GM21717 (cell line): ENCODE data around the gene INPP5J.
"Not testable (repeated sequence)": the region's sequence is repeated elsewhere in the genome, so short reads cannot be mapped to it uniquely, and the experiment has no call there.

Experiments used
- ATAC-seq: cut with Tn5 transposase; IDR thresholded peaks from one replicate; pipeline ENCODE4 v1.9.1; 2021; ENCODE audit warnings: mild to moderate bottlenecking, moderate library complexity; ENCODE audit not compliant: unreplicated experiment

Gene INPP5J

DNA sequence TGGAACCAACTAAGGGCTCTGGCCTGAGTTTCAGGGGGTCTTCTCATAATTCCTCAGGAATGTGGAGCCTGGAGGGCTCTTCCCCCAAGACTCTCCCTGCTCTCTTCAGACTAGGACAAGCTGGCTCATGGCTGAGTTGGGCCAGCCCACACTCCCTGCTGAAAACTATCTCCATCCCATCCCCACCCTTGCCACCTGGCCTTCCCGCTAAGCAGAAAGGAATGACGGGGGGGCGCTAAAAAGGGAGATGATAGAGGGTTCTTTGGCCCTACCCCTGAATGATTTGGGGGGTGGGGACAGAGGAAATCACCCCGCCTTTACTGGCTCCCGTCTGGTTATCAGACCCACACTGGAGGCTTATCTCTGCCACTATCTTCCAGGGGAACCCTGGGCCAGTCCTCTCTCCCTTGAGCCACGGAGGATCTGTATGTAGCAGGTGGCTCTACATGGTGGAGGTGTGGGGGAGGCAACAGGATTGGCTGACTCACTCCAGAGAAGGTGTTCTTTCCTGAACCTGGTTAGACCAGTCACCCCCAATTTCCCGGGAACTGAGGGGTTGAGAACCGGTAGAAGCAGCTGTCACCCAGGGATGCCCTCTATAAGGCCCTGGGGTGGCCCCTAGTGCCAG is 35.9 kb upstream of the INPP5J start:
- ATAC-seq, result no peak

DNA sequence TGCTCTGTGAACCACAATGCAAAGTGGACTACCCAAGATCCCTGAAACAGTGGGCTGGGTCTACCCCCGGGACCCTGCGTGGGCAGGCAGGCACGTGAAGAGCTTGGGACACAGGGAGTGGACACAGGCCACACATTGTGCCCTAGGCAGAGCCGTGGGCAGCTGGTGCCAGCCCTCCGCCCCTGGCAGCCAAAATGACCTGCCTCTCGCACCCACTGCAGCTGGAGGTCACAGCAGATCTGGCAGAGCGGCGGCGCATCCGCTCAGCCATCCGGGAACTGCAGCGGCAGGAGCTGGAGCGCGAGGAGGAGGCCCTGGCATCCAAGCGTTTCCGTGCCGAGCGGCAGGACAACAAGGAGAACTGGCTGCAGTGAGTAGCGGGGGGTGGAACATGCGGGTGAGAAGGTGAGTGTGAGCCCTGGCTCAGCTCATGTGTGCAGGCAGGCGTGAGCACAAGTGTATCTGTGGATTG is 35.0 kb upstream of the INPP5J start:
- no peak for ATAC-seq

DNA sequence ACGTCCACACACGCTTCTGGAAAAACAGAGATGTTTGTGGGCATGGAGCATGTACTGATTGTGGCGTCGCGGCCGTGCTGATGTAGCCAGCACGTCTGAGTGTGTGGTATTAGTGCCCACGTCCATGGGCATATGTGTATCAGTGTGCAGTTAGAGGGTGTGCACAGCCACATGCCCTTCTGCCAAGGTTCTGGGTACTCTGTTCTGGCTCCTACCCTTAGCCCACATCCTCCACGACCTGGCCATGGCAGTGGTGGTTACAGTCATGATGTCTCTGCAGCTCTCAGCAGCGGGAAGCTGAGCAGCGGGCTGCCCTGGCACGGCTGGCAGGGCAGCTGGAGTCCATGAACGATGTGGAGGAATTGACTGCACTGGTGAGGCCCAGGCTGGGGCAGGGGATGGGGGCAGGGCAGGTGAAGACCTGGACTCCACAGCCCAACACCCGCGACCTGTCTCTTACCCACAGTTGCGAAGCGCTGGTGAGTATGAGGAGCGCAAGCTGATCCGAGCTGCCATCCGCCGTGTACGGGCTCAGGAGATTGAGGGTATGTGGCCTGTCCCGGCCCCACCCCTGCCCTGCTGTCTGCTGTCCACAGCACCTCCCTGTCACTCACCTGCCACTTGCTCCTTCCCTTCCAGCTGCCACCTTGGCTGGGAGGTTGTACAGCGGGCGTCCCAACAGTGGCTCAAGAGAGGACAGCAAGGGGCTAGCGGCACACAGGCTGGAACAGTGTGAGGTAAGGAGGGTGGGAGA is 34.4 kb upstream of the INPP5J start:
- ATAC-seq, result no peak

DNA sequence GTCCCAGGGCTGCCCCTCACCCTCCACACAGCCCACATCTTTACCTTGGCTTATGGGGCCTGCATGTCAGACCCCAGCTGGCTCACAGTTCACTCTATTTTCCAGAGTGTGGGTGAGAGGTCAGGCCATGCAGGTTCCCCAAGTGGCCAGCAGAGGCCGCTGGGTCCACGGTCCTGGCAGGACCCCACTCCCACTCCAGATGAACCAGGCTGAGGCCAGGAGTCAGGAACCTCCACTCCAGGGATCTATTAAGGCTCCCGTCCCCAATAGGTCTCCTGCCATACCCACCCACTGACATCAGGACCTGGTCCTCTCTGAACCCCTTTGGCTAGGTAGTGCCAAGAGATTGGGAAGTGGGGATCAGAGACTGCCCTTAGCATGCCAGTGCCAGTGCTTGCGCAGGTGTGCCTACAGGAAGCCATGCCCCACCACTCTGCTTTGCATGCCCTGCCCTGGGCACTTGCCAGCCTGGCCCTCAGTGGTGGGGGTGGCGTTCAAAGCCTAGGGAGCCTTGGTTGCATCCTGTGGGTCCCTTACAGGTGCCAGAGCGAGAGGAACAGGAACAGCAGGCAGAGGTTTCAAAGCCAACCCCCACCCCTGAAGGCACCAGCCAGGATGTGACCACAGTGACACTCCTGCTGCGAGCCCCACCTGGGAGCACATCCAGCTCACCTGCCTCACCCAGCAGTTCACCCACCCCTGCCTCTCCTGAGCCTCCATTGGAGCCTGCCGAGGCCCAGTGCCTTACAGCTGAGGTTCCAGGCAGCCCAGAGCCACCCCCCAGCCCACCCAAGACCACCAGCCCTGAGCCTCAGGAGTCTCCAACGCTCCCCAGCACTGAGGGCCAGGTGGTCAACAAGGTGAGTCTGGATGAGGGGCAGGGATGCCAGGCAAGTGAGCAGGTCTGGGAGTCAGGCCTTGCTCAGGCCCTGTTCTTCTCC is 33.3 kb upstream of the INPP5J start:
- ATAC-seq, result no peak

DNA sequence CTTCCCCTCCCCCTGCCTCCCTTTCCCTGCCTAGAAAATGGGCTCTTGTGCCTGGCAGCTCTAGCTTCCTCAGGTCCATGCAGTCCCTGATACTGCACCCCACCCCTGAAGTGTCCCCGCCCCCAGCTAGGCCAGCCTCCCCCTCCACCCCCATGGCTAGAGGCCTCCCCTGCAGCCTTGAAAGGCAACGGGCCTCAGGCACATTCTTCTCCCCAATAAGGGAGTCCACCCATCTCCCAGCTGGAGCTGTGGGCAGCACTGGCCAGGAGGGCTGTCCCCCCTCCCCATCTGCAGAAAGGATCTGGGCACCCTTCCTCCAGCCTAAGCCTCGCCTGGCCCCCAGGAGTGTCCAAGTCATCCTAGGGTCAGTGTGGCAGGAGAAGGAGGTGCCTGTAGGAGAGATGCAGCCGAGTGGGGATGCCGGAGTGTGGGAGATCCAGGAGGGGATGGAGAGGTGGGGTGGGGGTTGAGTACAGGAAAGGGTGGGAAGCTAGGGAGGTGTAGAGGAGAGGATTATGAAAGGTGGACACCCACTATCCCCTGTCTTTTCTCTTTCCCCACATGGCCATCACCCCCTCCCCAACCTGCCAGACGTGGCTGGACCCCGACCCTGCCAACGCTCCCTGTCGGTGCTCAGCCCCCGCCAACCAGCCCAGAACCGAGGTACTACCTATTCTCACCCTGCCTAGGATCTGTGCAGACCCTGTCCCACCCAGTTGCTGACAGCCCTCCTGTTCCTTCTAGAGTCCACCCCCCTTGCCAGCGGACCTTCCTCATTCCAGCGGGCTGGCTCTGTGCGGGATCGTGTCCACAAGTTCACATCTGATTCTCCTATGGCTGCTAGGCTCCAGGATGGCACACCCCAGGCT is 32.3 kb upstream of the INPP5J start:
- ATAC-seq, result no peak

DNA sequence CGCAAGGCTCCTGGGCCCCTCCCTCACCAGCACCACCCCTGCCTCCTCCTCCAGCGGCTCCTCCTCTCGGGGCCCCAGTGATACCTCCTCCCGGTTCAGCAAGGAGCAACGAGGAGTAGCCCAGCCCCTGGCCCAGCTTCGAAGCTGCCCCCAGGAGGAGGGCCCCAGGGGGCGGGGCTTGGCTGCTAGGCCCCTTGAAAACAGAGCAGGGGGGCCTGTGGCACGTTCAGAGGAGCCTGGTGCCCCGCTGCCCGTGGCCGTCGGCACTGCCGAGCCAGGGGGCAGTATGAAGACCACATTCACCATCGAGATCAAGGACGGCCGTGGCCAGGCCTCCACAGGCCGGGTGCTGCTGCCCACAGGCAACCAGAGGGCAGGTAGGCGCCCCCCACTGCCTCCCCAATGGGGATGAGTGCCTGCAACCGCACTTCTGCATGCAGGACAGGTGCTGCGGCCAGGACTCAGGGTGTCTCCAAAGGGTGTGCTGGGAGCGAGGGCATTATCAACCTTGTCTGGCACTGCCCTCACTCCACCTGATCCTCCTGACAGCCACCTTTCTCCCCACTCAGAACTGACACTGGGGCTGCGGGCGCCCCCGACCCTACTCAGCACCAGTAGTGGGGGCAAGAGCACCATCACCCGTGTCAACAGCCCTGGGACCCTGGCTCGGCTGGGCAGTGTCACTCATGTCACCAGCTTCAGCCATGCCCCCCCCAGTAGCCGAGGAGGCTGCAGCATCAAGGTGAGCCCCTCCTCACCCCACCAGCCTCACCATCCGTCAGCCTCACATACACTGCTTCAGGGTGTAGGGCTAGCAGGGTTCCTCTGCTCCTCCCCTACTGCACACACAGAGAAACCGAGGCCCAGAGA is 31.4 kb upstream of the INPP5J start:
- ATAC-seq, result no peak

DNA sequence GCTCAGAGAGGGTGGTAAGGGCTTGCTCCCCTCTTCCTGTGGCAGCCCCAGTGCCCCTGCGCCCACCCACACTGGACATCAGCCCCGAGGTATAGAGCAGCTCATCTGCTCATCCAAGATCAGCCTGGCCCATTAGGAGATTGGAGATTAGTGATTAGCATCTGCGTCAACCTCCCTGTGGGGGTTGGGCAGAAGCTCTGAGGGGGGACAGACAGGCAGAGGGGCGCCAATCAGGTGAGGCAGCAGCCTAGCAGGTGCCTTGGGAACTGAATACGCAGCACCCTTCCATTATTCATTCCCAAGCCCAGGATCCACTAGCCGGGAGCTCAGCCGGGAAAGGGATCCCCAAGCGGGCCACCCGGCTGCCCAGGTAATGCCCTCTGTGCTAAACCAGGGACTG is 30.6 kb upstream of the INPP5J start:
- ATAC-seq, result no peak

DNA sequence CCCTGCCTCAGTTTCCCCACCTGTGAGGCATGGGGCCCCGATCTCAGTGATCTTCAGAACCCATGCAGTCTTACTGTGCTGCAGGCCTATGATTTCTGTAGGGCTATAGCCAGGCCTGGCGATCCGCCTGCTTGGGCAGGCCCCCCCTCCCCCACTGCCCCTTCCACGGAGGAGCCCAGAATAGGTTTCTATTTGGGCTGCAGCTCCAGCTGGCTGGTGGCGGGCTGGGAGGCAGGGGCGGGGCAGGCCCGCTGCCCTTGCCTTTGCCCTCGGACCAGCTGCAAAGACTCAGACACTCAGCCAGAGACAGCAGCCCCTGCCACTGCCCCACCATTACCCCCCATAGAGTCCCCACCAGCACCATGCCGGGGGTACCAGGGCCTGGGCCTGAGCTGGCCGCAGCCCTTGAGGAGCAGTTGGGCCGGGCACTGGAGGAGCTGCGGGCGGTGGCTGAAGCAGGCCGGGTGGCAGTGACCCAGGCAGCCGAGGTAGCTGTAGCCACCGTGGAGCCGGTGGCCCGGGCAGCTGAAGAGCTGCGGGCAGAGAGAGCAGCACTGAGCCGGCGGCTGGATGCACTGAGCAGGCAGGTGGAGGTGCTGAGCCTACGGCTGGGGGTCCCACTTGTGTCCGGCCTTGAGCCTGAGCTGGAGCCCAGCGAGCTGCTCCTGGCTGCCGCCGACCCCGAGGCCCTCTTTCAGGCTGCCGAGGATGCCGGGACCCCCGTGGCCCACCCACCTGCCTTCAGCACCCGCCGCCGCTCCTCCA is 29.5 kb upstream of the INPP5J start:
- no peak for ATAC-seq

DNA sequence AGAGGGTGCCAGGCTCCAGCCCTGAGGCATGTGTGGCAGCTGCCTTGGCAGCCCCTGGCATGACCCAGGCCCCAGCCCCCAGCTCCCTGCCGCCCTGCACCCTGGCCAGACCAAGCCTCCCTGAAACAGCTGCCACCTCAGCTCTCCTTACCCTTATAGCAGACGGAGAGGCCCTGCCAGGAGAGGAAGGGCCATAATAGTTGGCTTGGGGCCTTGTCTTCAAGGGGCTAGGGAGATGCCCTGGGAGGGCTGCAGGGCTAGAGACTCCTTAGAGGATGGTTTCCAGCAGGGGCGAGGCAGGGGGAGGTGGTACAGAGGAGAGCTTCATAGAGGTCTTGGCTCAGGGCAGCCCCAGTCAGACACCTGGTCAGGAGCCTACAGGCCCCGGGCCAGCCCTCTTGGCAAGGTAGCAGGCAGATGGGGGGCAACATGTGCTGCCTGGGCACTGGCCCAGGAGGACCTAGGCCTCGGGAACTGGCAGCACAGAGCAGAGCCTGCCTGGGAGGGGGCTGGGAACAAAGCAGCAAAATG is 28.7 kb upstream of the INPP5J start:
- ATAC-seq, result no peak

DNA sequence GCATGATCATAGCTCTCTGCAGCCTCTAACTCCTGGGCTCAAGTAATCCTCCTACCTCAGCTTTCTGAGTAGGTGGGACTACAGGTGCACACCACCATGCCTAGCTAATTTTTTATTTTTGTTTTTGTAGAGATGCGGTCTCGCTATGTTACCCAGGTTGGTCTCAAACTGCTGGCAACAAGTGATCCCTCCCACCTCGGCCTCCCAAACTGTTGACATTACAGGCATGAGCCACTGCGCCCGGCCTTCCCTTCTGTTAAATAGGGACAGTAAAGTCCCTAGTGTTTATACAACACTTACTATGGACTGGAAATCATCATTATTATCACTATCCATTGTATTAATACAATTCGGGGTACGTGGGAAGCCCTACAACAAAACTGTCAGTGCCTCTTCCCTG is 28.0 kb upstream of the INPP5J start:
- no peak for ATAC-seq

DNA sequence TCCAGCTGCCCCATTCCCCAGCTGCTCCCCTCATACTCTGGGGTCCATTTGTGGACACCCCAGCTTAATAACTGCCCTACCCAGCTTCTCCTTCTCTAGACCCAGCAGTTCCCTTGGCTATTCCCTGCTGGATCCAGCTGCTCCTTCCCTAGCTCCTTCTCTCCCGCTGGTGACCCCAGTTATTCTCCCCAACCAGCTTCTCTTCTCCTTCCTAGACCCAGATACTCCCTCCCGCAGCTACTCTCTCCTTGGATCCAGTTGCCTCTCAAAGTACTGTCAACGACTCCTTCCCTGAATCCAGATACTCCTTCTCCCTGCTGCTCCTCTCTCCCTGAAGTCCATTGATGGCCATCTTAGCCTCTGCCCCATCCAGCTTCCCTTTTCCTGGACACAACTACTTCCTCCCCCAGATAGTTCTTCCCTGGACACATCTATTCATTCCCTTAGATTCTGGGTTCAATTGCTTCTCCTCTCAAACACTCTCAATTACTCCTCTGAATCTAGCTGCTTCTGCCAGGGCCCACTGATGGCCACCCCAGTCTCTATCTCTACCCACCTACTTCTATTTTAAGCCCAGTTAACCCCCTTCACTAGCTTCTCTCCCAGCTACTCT is 27.0 kb upstream of the INPP5J start:
- no peak for ATAC-seq

DNA sequence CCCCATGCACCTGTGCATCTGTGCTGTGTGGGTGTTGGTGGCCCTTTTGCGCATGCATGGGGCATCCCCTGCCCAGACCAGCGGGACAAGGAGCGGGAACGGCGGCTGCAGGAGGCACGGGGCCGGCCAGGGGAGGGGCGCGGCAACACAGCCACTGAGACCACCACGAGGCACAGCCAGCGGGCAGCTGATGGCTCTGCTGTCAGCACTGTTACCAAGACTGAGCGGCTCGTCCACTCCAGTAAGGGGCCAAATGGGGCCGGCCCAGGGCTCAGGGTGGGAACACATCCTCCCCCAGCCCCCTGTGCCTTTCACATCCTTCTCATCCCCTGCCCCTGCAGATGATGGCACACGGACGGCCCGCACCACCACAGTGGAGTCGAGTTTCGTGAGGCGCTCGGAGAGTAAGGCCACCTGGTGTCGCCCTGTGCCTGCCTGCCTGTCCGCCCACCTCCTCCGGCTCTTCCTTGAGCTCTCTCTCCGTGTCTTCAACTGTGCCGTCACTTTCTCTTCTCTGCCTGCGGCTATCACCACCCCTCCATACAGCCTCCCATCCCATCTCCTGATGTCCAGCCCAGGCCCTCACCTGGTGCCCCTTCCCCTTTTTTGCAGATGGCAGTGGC is 26.0 kb upstream of the INPP5J start:
- no peak for ATAC-seq

DNA sequence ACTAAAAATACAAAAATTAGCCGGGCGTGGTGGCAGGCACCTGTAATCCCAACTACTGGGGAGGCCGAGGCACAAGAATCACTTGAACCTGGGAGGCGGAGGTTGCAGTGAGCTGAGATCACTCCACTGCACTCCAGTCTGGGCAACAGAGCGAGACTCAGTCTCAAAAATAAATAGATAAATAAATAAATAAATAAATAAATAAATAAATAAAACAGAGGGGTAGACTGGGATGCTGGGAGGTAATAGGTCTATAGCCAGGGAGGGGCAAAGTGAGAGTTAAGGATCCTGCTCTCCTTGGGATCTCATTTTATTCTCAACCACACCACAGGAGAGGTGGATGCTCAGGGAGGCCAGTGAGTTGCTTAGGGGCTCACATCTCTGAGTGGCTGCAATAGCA is 25.2 kb upstream of the INPP5J start:
- ATAC-seq, result not testable (repeated sequence)

DNA sequence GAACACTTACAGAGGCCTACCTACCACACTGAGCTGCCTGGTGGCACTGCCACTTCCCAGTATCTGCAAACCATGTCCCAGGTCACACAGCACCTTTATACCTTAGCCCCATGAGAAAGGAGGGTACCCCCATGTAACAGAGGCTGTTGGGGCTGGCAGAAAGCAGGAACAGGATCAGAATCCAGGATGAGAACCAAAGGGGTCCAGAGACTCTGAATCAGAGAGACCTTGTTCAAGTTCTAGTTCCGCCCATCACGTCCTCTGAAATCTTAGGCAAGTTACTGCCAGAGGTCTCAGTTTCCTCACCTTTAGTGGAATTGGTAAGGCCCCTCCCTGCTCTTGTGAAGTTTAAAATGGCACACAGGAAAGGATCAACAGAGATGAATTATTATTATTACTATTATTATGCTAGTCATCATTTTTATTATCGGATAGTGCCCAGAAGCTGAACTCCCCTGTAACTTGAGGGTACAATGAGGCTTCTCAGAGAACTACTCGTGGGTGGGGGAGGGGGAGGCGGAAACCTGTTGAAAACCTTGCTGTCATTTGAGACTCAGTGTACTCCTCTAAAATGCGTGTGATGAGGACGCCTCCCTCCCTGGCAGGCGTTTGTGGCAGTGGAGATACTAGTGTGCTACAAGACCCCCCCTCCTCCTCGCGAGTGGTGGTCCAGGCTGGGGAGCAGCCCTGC is 24.7 kb upstream of the INPP5J start:
- no peak for ATAC-seq

DNA sequence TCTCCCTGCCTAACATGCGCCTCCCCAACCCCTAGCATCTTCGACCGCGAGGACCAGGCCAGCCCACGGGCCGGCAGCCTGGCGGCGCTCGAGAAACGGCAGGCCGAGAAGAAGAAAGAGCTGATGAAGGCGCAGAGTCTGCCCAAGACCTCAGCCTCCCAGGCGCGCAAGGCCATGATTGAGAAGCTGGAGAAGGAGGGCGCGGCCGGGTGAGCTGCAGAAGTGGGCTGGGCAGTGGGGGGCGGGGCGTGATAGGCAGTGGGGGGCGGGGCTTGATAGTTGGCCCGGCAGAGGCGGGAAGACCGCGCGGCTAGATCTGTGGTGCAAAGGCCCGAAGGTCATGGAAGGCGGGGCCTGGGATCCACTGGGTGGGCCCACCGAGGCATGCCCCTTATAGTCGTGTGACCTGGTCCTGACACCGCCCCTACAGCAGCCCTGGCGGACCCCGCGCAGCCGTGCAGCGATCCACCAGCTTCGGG is 24.1 kb upstream of the INPP5J start:
- ATAC-seq, result no peak

DNA sequence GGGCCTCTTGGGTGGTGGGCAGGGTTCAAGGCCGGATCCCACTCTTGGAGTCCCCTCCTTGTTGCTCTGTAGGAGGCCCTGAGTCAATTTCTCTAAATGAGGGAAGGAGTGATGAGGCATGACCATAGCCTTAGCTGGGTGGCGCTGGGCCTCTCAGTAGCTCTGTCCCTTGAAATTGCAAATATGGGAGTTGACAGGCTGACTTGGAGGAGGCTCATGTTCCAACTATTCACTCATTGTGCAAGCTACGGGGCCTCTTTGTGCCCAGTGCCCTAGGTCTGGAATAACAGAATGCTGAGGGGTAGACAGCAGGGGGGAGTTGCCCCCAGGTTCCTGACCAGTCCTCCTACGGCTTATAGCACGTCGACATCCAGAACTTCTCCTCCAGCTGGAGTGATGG is 23.4 kb upstream of the INPP5J start:
- ATAC-seq, result no peak
